SJSA1 (cell line): ENCODE results near the gene ADIPOR2. TPM values are rescaled to one million over a fixed set of nuclear protein-coding genes. Genes with fewer than 3 reads are reported as not detected.
A peak's percentile ranks its signal among the peaks of the same experiment; 100 is the strongest.
"Not testable (repeated sequence)": the region's sequence is repeated elsewhere in the genome, so short reads cannot be mapped to it uniquely, and the experiment has no call there.

Source experiments
- DNase-seq, 2 experiments: peaks; one replicate each; pipeline ENCODE4 v3.0.0-alpha.2; 2015 to 2020; ENCODE audit warnings: low spot score in 2 of 2, low read depth in 1 of 2
- H3K27ac ChIP-seq: fragments of 250-450 bp; sonication (Bioruptor Pico); 2 replicates; pipeline ENCODE4 v1.5.1; 2020; ENCODE audit warnings: mild to moderate bottlenecking, moderate library complexity
- H3K27me3 ChIP-seq: fragments of 250-450 bp; sonication (Bioruptor Pico); replicated peaks from 2 replicates; pipeline ENCODE4 v1.5.1; 2020; ENCODE audit warnings: mild to moderate bottlenecking, moderate library complexity
- H3K36me3 ChIP-seq: fragments of 250-450 bp; sonication (Bioruptor Pico); 2 replicates; pipeline ENCODE4 v1.5.1; 2020; ENCODE audit warnings: mild to moderate bottlenecking
- H3K4me1 ChIP-seq: fragments of 250-450 bp; sonication (Bioruptor Pico); replicated peaks from 2 replicates; pipeline ENCODE4 v1.6.1; 2021; ENCODE audit warnings: mild to moderate bottlenecking
- H3K4me3 ChIP-seq: fragments of 250-450 bp; sonication (Bioruptor Pico); 2 replicates; pipeline ENCODE4 v1.5.1; 2020; ENCODE audit warnings: mild to moderate bottlenecking
- H3K9me3 ChIP-seq: fragments of 250-450 bp; sonication (Bioruptor Pico); replicated peaks from 2 replicates; pipeline ENCODE4 v1.5.1; 2020; ENCODE audit warnings: mild to moderate bottlenecking
- total RNA-seq: library from RNA; depleted of rRNA; stranded (reverse); fragments of >200 nt; shearing (Covaris generic); gene quantifications from 2 replicates; pipeline ENCODE4 v1.2.3, GENCODE V29; 2014

ADIPOR2 gene
- total RNA-seq, 1 experiment from 2014 or later: 38.7 TPM

GRCh38 chr12:1676043-1676442, 14.8 kb upstream of the ADIPOR2 start:
- Histone ChIP-seq H3K4me3 (no peak overlapping the region), H3K4me1 (no peaks in the 10 kb centered on the region), H3K27ac (no peak overlapping the region), H3K9me3 (0 out of 2 replicates have a peak, but pooled peaks cover 3% of the 10 kb centered on the region), H3K27me3 (peaks cover 5% of the 10 kb centered on the region; the same call in 1 of the 2 replicates), H3K36me3 (no peaks in the 10 kb centered on the region)
- no peak for DNase-seq

- DNase-seq: no peak
- Histone ChIP-seq H3K9me3 (0 out of 2 replicates have a peak, but pooled peaks cover 3% of the 10 kb centered on the region), H3K4me3 (no peak overlapping the region), H3K27ac (no peak overlapping the region), H3K36me3 (no peaks in the 10 kb centered on the region), H3K4me1 (no peaks in the 10 kb centered on the region), H3K27me3 (0 out of 2 replicates have a peak, but pooled peaks cover 5% of the 10 kb centered on the region)
These were observed 9.9 kb upstream of the ADIPOR2 start for GRCh38 chr12:1680804-1681492.

GRCh38 chr12:1681493-1681807, 9.4 kb upstream of the ADIPOR2 start:
- Histone ChIP-seq H3K4me3 (no peak overlapping the region), H3K27ac (no peak overlapping the region), H3K27me3 (0 out of 2 replicates have a peak, but pooled peaks cover 5% of the 10 kb centered on the region), H3K36me3 (no peaks in the 10 kb centered on the region), H3K4me1 (no peaks in the 10 kb centered on the region), H3K9me3 (0 out of 2 replicates have a peak, but pooled peaks cover 3% of the 10 kb centered on the region)
- DNase-seq: no peak

- Histone ChIP-seq H3K9me3 (no peaks in the 10 kb centered on the region), H3K4me1 (peaks cover 6% of the 10 kb centered on the region; the same call in 1 of the 2 replicates), H3K36me3 (peaks cover 4% of the 10 kb centered on the region), H3K27ac (no peak overlapping the region), H3K4me3 (no peak overlapping the region), H3K27me3 (no peaks in the 10 kb centered on the region)
- DNase-seq: no peak
These were observed 2.7 kb upstream of the ADIPOR2 start for GRCh38 chr12:1688086-1688710.

GRCh38 chr12:1691123-1692007, 495 bp downstream of the ADIPOR2 start:
- H3K36me3 ChIP-seq: peaks cover 4% of the 10 kb centered on the region
- peak; percentile 53 to 63 for DNase-seq
- peak overlapping the region; percentile 56 for H3K27ac ChIP-seq
- H3K4me3 ChIP-seq: peak overlapping the region; percentile 91
- no peaks in the 10 kb centered on the region for H3K9me3 ChIP-seq
- peaks cover 6% of the 10 kb centered on the region; the same call in 1 of the 2 replicates for H3K4me1 ChIP-seq
- H3K27me3 ChIP-seq: no peaks in the 10 kb centered on the region

- H3K36me3 ChIP-seq: peaks cover 4% of the 10 kb centered on the region
- H3K9me3 ChIP-seq: no peaks in the 10 kb centered on the region
- H3K4me1 ChIP-seq: peaks cover 6% of the 10 kb centered on the region; the same call in 1 of the 2 replicates
- no peaks in the 10 kb centered on the region for H3K27me3 ChIP-seq
- no peak overlapping the region for H3K4me3 ChIP-seq
- no peak overlapping the region for H3K27ac ChIP-seq
- no peak for DNase-seq
These were observed 1.4 kb downstream of the ADIPOR2 start for GRCh38 chr12:1692226-1692625.

GRCh38 chr12:1692895-1693610, 2.2 kb downstream of the ADIPOR2 start:
- peaks cover 4% of the 10 kb centered on the region for H3K36me3 ChIP-seq

GRCh38 chr12:1695097-1695496, 4.2 kb downstream of the ADIPOR2 start:
- H3K9me3 ChIP-seq, H3K27me3 ChIP-seq, H3K36me3 ChIP-seq, H3K27ac ChIP-seq, H3K4me1 ChIP-seq, DNase-seq, H3K4me3 ChIP-seq: not testable (repeated sequence)

More at GRCh38 chr12:1692895-1693610, 2.2 kb downstream of the ADIPOR2 start:
- no peaks in the 10 kb centered on the region for H3K9me3 ChIP-seq
- no peak overlapping the region for H3K4me3 ChIP-seq
- H3K27ac ChIP-seq: no peak overlapping the region
- H3K4me1 ChIP-seq: peaks cover 6% of the 10 kb centered on the region; the same call in 1 of the 2 replicates
- DNase-seq: no peak
- no peaks in the 10 kb centered on the region for H3K27me3 ChIP-seq

- H3K27ac ChIP-seq: no peak overlapping the region
- DNase-seq: no peak
- peaks cover 4% of the 10 kb centered on the region for H3K36me3 ChIP-seq
- no peaks in the 10 kb centered on the region for H3K4me1 ChIP-seq
- H3K27me3 ChIP-seq: no peaks in the 10 kb centered on the region
- no peak overlapping the region for H3K4me3 ChIP-seq
- no peaks in the 10 kb centered on the region for H3K9me3 ChIP-seq
These were observed 5.2 kb downstream of the ADIPOR2 start for GRCh38 chr12:1695886-1696670.

GRCh38 chr12:1696800-1697199, 5.9 kb downstream of the ADIPOR2 start:
- Histone ChIP-seq H3K9me3 (no peaks in the 10 kb centered on the region), H3K27me3 (no peaks in the 10 kb centered on the region), H3K27ac (no peak overlapping the region), H3K36me3 (no peaks in the 10 kb centered on the region), H3K4me1 (no peaks in the 10 kb centered on the region), H3K4me3 (no peak overlapping the region)
- no peak for DNase-seq

- no peaks in the 10 kb centered on the region for H3K27me3 ChIP-seq
- H3K27ac ChIP-seq: no peak overlapping the region
- no peaks in the 10 kb centered on the region for H3K36me3 ChIP-seq
- DNase-seq: no peak
- H3K4me3 ChIP-seq: no peak overlapping the region
- no peaks in the 10 kb centered on the region for H3K9me3 ChIP-seq
- 0 out of 2 replicates have a peak, but pooled peaks cover 2% of the 10 kb centered on the region for H3K4me1 ChIP-seq
These were observed 6.4 kb downstream of the ADIPOR2 start for GRCh38 chr12:1697271-1697670.

GRCh38 chr12:1698720-1699119, 7.8 kb downstream of the ADIPOR2 start:
- Histone ChIP-seq H3K27ac (no peak overlapping the region), H3K4me1 (0 out of 2 replicates have a peak, but pooled peaks cover 3% of the 10 kb centered on the region), H3K4me3 (no peak overlapping the region), H3K9me3 (no peaks in the 10 kb centered on the region), H3K36me3 (no peaks in the 10 kb centered on the region), H3K27me3 (no peaks in the 10 kb centered on the region)
- DNase-seq: no peak
